ENCODE results near the gene SIGLEC1. TPM values are rescaled to one million over a fixed set of nuclear protein-coding genes. Genes with fewer than 3 reads are reported as not detected.

Gene SIGLEC1
- total and polyA plus RNA-seq, 2 experiments from 2014 or later = not detected

GRCh38 chr20:3679749-3680700 lies 32.4 kb downstream of the SIGLEC1 start:
- H3K27me3 ChIP-seq (ENCODE audit: insufficient read depth) = peaks cover 36% of the 10 kb centered on the region
- Mint-ChIP-seq H3K9me3 (no peaks in the 10 kb centered on the region), H3K4me1 (peaks cover 35% of the 10 kb centered on the region), H3K27me3 (ENCODE audit: insufficient read depth, low read depth, poor library complexity) (peaks cover 32% of the 10 kb centered on the region), H3K4me3 (no peak overlapping the region; the same call in 2 of the 3 replicates), H3K27ac (no peak overlapping the region), H3K36me3 (ENCODE audit: low read depth) (no peaks in the 10 kb centered on the region)
- no peak overlapping the region for H3K27ac ChIP-seq (ENCODE audit: low read depth)
- H3K79me2 ChIP-seq (replicated peaks; ENCODE audit: insufficient read depth) = no peaks in the 10 kb centered on the region
- H3F3A ChIP-seq (replicated peaks; ENCODE audit: low read depth) = 0 out of 2 replicates have a peak, but pooled peaks cover 3% of the 10 kb centered on the region
- no peaks in the 10 kb centered on the region for H3K36me3 ChIP-seq (ENCODE audit: insufficient read depth)
- TF ChIP-seq POLR2AphosphoS5 (IDR thresholded peaks at IDR 0.05; ENCODE audit: low read depth) (no peak), JUNB (IDR thresholded peaks at IDR 0.05; ENCODE audit: unreplicated experiment) (no peak), ETS1 (IDR thresholded peaks at IDR 0.05) (no peak), ZNF462 (CRISPR knock-in tag; IDR thresholded peaks at IDR 0.05) (no peak), NANOG (IDR thresholded peaks at IDR 0.05; ENCODE audit: borderline replicate concordance) (no peak), REST (IDR thresholded peaks at IDR 0.05; ENCODE audit: unreplicated experiment) (no peak), CREB1 (CRISPR knock-in tag; IDR thresholded peaks at IDR 0.05; ENCODE audit: low read depth) (no peak), EZH2phosphoT487 (IDR thresholded peaks at IDR 0.05; ENCODE audit: unreplicated experiment) (no peak), STAT1 (IDR thresholded peaks at IDR 0.05; ENCODE audit: unreplicated experiment) (no peak), ZNF331 (CRISPR knock-in tag; IDR thresholded peaks at IDR 0.05; ENCODE audit: low read depth) (no peak), ZNF114 (CRISPR knock-in tag; IDR thresholded peaks at IDR 0.05) (no peak), EZH2 (IDR thresholded peaks at IDR 0.05; ENCODE audit: low read depth, unreplicated experiment) (no peak), CTCF (conservative IDR thresholded peaks at IDR 0.05; ENCODE audit: low read depth in 2 of 2) (no peak)
- no peak overlapping the region for H3K4me3 ChIP-seq
- H2AFZ ChIP-seq = peak overlapping the region; percentile 56; the same call in 1 of the 2 replicates
- H3K4me2 ChIP-seq = peak overlapping the region; percentile 90; the same call in 1 of the 2 replicates
- peak; percentile 16 for ATAC-seq
- DNase-seq (ENCODE audit: low spot score) = peak; percentile 66
- no peaks in the 10 kb centered on the region for H4K20me1 ChIP-seq (replicated peaks; ENCODE audit: insufficient read depth)
- no peaks in the 10 kb centered on the region for H3K9me2 ChIP-seq (ENCODE audit: insufficient read depth)
- H3K4me1 ChIP-seq (ENCODE audit: insufficient read depth) = peaks cover 16% of the 10 kb centered on the region
